UCSD-AML1 (cell line): ENCODE measurements around the gene ATP9B.

Source experiments
- DNase-seq: peaks from one replicate; lab custom pipeline; 2025; ENCODE audit not compliant: unreplicated experiment; lab: John Stamatoyannopoulos, UW

The ATP9B gene

DNA sequence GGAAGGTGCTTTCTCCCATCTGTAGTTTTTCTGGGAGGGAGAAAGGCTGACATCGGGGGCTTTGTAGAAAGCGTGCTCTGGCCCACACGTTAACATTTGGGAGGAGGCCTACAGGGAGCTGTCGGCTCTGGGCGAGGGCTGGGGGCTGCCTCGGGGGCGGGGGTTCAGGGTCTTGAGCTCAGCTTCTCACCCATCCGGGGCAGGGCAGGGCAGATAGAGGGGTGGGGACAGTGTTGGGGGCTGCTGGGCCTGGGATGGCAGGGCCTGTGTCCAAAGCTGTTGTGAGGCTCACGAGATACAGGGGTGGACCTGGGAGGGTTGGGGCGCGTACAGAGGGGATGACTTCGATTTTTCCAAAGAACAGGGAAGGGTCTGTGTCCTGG lies 353.6 kb downstream of the ATP9B start:
- DNase-seq: no peak

GRCh38 chr18:79423211-79424007 lies 354.2 kb downstream of the ATP9B start:
- DNase-seq: no peak

- no peak for DNase-seq
Measured at GRCh38 chr18:79424008-79424565, 354.9 kb downstream of the ATP9B start.

GRCh38 chr18:79424880-79425568 lies 355.8 kb downstream of the ATP9B start:
- DNase-seq: no peak

DNA sequence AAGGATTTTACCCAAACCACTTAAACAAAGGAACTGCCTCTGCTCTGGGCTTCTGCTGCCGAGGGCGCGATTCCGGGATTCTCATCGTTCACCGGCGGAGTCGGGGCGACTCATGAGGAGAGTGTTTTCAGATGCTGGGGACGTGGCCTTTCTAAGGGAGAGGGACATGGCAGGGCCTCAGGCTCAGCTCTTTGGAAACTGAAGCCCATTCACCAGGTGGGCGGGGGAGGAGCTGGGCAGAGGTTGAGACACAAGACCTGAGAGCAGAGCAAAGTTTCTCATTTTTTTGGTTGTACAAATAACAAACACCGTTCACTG lies 356.3 kb downstream of the ATP9B start:
- no peak for DNase-seq

DNA sequence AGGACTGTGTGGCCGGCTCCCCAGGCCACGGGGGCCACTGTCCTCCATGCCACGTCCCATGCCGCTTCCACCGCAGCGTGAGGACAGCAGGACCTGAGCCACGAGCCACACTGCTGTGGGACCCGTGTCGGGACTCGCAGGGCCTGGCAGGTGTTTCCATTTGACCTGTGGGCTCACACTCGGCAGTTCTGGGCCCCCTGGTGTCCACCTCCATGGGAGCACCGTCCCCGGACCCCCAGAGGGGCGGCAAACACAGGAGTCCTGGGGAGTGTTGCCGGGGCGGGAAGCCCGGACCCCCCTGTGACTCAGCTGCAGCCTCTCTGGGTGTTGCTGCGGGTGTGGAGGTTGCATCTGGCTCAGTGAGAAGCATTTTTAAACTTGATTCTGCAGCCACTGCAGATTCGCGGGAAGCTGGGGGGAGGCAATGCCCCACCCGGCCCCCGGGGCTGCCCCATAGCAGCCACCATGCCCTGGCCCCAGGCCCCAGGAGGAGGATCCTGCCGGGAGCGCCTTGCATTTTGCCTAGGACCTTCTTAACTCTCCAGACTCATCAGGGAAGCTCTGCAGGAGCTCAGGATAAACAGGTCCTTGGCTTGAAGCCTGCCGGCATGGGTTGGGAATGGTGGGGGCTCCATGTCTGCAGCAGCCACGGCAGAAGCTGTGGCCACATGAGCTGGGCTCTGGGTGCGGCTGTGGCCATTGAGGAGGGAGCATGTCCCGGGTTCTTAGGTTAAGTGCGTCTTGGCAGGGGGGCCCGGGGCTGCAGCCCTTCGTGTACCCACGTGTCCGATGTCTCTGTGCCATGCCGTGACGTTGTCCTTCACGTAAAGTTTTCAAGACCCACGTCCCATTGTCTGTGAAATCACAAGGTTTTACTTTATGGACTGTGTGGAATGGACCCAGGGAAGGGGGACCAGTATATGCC lies 357.4 kb downstream of the ATP9B start:
- DNase-seq: no peak

DNA sequence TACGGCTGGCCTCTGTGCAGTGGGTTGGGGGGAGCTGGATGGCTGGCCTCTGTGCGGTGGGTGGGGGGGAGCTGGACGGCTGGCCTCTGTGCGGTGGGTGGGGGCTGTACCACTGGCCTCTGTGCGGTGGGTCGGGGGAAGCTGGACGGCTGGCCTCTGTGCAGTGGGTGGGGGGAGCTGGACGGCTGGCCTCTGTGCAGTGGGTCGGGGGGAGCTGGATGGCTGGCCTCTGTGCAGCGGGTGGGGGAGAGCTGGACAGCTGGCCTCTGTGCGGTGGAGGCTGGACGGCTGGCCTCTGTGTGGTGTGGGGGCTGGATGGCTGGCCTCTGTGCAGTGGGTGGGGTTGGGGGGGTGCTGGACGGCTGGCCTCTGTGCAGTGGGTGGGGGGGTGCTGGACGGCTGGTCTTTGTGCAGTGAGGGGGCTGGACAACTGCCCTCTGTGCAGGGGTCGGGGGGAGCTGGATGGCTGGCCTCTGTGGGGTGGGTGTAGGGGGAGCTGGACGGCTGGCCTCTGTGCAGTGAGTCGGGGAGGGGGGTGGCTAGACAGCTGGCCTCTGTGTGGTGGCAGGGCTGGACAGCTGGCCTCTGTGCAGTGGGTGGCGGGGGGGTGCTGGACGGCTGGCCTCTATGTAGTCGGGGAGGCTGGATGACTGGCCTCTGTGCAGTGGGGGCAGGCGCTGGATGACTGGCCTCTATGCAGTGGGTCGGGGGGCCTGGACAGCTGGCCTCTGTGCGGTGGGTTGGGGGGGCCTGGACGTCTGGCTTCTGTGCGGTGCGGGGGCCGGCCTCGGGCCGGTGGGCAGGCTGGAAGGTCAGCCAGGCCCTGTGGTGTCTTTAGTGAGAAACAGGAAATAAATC lies 358.4 kb downstream of the ATP9B start:
- no peak for DNase-seq
